Testis (tissue), 3 donors: Measurements from ENCODE around the gene NR2F2. TPM values are rescaled to one million over a fixed set of nuclear protein-coding genes. Genes with fewer than 3 reads are reported as not detected.
"Not testable (repeated sequence)": the region's sequence is repeated elsewhere in the genome, so short reads cannot be mapped to it uniquely, and the experiment has no call there.

Source experiments
- DNase-seq: peaks from one replicate; pipeline ENCODE4 v3.0.0-alpha.2; 2019
- H3K27ac ChIP-seq, 2 donors: fragments of 200-600 bp; sonication (generic); one replicate each; pipeline ENCODE4 v1.5.1; 2019
- H3K27me3 ChIP-seq: fragments of 200-600 bp; sonication (generic); one replicate; pipeline ENCODE4 v1.5.1; 2019
- H3K36me3 ChIP-seq: fragments of 200-600 bp; sonication (generic); one replicate; pipeline ENCODE4 v1.5.1; 2017; ENCODE audit warnings: low read depth; ENCODE audit errors: missing control alignments
- H3K4me1 ChIP-seq: fragments of 200-600 bp; sonication (generic); one replicate; pipeline ENCODE4 v1.5.1; 2019
- H3K4me3 ChIP-seq, 2 donors: fragments of 200-600 bp; sonication (generic); one replicate each; pipeline ENCODE4 v1.5.1; 2017 to 2019
- H3K9me3 ChIP-seq: fragments of 200-600 bp; sonication (generic); one replicate; pipeline ENCODE4 v1.5.1; 2017
- POLR2A ChIP-seq: fragments of 450-650 bp; IDR thresholded peaks from one replicate; pipeline ENCODE4 v1.6.1; 2017; ENCODE audit warnings: antibody characterized with exemption, mild to moderate bottlenecking, moderate library complexity
- WGBS, 2 donors: methylation state at CpG; one replicate each; pipeline ENCODE4 v1.1.5; 2018; 5-methylcytosine and 5-hydroxymethylcytosine counted together
- intact Hi-C: fragments of 100-400 bp; cut with DNase I; formaldehyde crosslinking; loops from one replicate; pipeline ENCODE4 v1.15.1; 2023; ENCODE audit warnings: low total_unique reads
- polyA plus RNA-seq: library from polyadenylated mRNA; stranded (reverse); fragments of 350-450 nt; fragmentation: Illumina TruSeq; extraction: RNeasy Lipid Tissue Mini Kit (QIAGEN cat#74804); gene quantifications from one replicate; pipeline ENCODE4 v1.2.3, GENCODE V29; 2014; ENCODE audit warnings: low read depth, low replicate concordance; ENCODE audit not compliant: insufficient read depth
- total RNA-seq, 2 donors: library from RNA; depleted of rRNA; stranded (reverse); fragments of >200 nt; gene quantifications; one replicate each; pipeline ENCODE4 v1.2.3, GENCODE V29; 2016
- TF ChIP-seq, protein P1 (sequence below), 3 experiments: fragments of 450-650 bp in 2 of 3; fragments of 200-600 bp in 1 of 3; sonication (generic) in 1 of 3; IDR thresholded peaks; one replicate each; pipeline ENCODE4 v1.5.1; 2016 to 2019; ENCODE audit warnings: antibody characterized with exemption in 3 of 3, mild to moderate bottlenecking in 2 of 3, moderate library complexity in 1 of 3

Gene NR2F2
- total and polyA plus RNA-seq, 3 donors from 2014 or later: 31.2 to 42.9 (median 38.2) TPM

DNA sequence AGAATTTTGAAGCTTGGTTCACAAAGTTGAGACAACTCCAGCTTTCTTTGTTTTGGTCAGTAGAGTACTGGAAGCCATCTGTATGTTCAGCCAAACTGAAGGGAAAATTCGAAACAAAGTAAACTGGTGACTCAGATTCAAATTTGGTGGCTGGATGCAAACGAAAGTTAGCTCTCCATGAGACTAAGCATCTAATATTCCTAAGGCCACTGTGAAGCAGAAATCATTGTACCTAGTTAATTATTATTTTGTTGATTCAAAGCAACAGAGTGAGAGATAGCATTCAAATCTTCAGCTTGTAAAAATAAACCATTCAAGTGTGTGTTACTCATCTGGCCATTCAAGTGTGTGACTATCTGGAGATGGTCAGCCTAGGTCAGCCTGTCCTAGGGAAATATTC lies 42.1 kb downstream of the NR2F2 start:
- H3K36me3 ChIP-seq: no peaks in the 10 kb centered on the region
- no peaks in the 10 kb centered on the region for H3K9me3 ChIP-seq
- no peaks in the 10 kb centered on the region for H3K4me1 ChIP-seq
- DNase-seq: no peak
- TF ChIP-seq, protein P1, sequence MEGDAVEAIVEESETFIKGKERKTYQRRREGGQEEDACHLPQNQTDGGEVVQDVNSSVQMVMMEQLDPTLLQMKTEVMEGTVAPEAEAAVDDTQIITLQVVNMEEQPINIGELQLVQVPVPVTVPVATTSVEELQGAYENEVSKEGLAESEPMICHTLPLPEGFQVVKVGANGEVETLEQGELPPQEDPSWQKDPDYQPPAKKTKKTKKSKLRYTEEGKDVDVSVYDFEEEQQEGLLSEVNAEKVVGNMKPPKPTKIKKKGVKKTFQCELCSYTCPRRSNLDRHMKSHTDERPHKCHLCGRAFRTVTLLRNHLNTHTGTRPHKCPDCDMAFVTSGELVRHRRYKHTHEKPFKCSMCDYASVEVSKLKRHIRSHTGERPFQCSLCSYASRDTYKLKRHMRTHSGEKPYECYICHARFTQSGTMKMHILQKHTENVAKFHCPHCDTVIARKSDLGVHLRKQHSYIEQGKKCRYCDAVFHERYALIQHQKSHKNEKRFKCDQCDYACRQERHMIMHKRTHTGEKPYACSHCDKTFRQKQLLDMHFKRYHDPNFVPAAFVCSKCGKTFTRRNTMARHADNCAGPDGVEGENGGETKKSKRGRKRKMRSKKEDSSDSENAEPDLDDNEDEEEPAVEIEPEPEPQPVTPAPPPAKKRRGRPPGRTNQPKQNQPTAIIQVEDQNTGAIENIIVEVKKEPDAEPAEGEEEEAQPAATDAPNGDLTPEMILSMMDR (IDR thresholded peaks at IDR 0.05): no peak
- no peak overlapping the region for H3K27ac ChIP-seq
- H3K27me3 ChIP-seq: no peaks in the 10 kb centered on the region
- intact Hi-C loops: no loop called here
- WGBS, 2 donors: 77 to 81% methylated on average over 2 of the region's 2 CpGs
- no peak overlapping the region for H3K4me3 ChIP-seq

GRCh38 chr15:96374499-96374898 lies 44.0 kb downstream of the NR2F2 start:
- DNase-seq: no peak
- H3K27ac ChIP-seq: no peak overlapping the region
- no peak for TF ChIP-seq POLR2A
- TF ChIP-seq, protein P1 (IDR thresholded peaks at IDR 0.05): no peak

DNA sequence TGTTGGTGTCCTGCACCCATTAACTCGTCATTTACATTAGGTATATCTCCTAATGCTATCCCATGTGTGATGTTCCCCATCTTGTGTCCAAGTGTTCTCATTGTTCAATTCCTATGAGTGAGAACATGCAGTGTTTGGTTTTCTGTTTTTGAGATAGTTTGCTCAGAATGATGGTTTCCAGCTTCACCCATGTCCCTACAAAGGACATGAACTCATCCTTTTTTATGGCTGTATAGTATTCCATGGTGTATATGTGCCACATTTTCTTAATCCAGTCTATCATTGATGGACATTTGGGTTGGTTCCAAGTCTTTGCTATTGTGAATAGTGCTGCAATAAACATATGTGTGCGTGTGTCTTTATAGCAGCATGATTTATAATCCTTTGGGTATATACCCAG lies 49.1 kb downstream of the NR2F2 start:
- DNase-seq, H3K4me1 ChIP-seq, H3K36me3 ChIP-seq, H3K9me3 ChIP-seq, H3K27me3 ChIP-seq, H3K4me3 ChIP-seq, intact Hi-C loops, H3K27ac ChIP-seq: not testable (repeated sequence)
- 88 to 100% methylated on average over 1 of the region's 2 CpGs for WGBS, 2 donors

More at GRCh38 chr15:96374499-96374898, 44.0 kb downstream of the NR2F2 start:
- no peaks in the 10 kb centered on the region for H3K4me1 ChIP-seq
- H3K27me3 ChIP-seq: no peaks in the 10 kb centered on the region
- intact Hi-C loops: no loop called here
- WGBS, 2 donors: 34 to 49% methylated on average over 5 of the region's 5 CpGs
- H3K36me3 ChIP-seq: no peaks in the 10 kb centered on the region
- no peaks in the 10 kb centered on the region for H3K9me3 ChIP-seq
- no peak overlapping the region for H3K4me3 ChIP-seq

- Histone ChIP-seq H3K27ac (no peak overlapping the region), H3K36me3 (no peaks in the 10 kb centered on the region), H3K9me3 (no peaks in the 10 kb centered on the region), H3K27me3 (no peaks in the 10 kb centered on the region), H3K4me1 (no peaks in the 10 kb centered on the region), H3K4me3 (no peak overlapping the region)
- no peak for TF ChIP-seq POLR2A
- TF ChIP-seq, protein P1 (IDR thresholded peaks at IDR 0.05): no peak
- no peak for DNase-seq
- intact Hi-C loops: no loop called here
- 59% methylated on average over 4 of the region's 4 CpGs for WGBS, 2 donors
These were observed 51.0 kb downstream of the NR2F2 start for GRCh38 chr15:96381463-96381862.

GRCh38 chr15:96385195-96385594 lies 54.7 kb downstream of the NR2F2 start:
- Histone ChIP-seq H3K4me3 (no peak overlapping the region), H3K36me3 (no peaks in the 10 kb centered on the region), H3K9me3 (no peaks in the 10 kb centered on the region), H3K27me3 (no peaks in the 10 kb centered on the region), H3K27ac (no peak overlapping the region), H3K4me1 (no peaks in the 10 kb centered on the region)
- WGBS, 2 donors: 84 to 85% methylated on average over 1 of the region's 1 CpG
- intact Hi-C loops: no loop called here
- TF ChIP-seq POLR2A: no peak
- TF ChIP-seq, protein P1 (IDR thresholded peaks at IDR 0.05): no peak
- DNase-seq: no peak
